NCI-H2107 treated with DMSO at 0.1 percent for 48 hours (cell line): Measurements from ENCODE around the gene CCDC85C.
A peak's percentile ranks its signal among the peaks of the same experiment; 100 is the strongest.

ENCODE experiments used
- DNase-seq: peaks from one replicate; lab custom pipeline; 2025; ENCODE audit not compliant: unreplicated experiment; lab: John Stamatoyannopoulos, UW

CCDC85C gene

DNA sequence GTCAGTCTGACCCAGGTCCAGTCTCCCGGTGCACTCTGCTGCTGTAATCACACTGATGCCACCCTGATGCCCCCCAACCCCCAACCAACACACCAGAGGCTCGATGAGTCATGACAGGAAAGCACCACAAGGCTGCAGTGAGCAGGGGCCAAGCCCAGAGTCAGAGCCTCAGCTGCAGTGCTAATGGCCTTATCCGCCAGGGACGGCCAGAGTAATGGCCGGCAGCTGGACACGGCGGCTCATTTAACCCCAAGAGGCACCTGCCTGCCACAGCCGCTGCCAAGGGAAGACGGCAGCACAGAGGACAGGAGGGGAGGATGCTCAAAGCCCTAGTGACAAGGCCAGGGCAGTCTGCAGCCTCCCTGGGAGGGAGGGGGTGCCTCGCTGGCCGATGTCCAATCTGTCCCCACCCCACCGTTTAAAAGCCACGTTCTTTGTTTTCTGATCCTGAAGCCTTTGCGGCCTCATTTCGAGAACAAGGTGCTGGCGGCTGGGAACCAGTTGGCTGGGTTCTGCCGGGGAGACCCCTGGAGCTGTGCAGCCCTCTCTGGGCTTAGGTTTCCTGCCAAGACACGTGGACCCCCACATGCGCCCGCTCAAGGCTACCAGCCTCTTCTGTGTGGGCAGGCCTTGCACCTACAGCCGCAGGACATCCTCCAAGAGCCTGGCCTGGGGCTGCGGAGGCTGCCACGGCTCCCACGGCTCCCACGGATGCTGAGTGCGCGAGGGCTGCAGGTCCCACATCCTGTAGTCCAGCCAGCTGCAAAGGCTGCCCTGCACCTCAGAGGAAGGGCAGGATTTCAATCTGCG is 13.1 kb downstream of the CCDC85C start:
- DNase-seq: no peak

- no peak for DNase-seq
Measured at GRCh38 chr14:99589651-99590530, 14.1 kb downstream of the CCDC85C start.

DNA sequence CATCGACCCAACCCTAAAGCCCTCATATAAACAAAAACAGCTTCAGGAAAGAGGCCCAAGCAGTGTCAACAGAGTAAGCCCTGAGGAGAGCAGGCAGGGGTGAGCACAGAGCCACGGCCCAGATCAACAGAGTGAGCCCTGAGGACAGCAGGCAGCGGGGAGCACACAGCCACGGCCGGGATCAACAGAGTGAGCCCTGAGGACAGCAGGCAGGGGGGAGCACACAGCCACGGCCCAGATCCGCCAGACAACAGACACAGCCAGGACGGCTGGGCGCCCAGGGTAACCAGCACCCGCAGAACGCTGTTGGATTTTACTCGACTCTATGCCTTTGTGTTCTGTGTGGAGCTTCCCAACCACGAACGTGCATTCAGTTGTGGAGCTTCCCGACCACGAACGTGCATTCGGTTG is 15.0 kb downstream of the CCDC85C start:
- no peak for DNase-seq

GRCh38 chr14:99587460-99588278 is 16.3 kb downstream of the CCDC85C start:
- no peak for DNase-seq

DNA sequence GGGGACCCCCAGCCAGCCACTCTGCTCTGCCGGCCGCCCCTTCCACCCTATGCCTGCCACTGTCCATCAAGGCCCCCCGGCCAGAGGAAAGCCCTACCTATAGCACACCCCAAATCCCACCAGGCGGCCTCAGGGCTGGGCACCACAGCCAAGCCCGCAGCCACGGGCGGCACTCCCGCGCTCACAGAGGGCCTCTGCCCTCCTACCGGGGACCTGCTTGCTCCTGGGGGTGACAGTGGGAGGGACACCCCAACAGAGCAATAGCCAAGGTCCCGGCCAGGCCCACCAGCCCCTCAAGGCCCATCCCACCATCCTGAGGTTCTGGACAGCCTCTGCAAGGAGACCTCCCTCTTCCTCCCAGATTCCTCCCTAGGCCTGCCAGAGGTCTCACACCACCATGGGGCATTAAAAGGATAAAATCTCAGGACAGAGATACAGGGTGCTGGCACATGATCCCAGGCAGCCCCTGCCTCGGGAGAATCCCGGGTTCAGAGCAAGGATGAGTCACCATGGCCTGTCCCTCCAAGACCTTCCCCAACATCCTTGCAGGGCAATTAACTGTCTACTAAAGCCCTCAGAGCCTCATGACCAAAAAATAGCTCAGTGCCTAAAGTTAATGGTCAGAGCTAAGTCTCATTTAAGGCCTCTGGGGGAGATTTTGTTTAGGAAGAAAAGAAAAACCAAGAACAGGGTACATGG is 17.1 kb downstream of the CCDC85C start:
- DNase-seq: no peak

DNA sequence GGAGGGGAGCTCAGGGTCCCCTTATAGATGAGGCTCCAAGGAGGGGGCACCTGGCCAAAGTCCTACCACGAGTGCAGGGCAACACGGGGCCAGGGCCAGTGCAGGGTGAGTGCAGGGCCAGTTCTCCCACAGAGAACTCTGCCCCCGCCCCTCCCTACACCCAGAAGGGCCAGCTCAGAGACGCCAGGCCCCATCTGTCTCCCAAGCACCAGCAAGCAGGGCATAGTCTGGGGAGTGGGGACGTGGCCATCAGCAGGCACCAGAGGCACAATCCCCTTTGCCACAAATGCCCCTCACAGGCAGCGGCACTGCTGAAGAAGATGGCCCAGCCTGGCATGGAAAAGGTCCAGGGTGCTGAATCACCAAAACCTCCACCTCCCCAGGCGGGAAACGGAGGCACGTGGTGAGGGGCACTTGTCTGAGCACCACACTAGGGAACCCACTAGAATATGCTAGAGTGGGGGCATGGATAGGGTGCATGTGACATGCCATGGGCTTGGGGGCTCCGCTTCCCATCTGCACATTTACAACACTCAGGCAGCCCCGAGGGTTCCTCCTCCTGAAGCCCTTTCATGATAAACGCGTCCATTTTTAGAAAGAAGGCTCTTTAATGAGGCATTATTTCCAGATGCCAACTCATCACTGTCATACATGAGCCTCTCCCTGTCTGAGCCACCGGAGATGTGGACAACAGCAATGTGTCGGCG is 17.8 kb downstream of the CCDC85C start:
- DNase-seq: no peak

DNA sequence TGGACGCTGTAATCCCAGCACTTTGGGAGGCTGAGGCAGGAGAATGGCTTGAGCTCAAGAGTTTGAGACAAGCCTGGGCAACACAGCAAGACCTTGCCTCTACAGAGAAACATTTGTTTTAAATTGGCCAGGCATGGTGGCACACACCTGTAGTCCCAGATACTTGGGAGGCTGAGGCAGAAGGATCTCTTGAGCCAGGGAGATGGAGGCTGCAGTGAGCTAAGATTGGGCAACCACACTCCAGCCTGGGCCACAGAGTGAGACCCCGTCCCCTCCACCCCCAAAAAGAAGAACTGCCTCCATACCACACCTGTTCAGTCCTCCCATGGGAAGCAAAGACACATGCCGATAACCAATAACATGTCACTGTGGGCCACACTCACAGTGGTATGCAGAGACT is 19.2 kb downstream of the CCDC85C start:
- no peak for DNase-seq

DNA sequence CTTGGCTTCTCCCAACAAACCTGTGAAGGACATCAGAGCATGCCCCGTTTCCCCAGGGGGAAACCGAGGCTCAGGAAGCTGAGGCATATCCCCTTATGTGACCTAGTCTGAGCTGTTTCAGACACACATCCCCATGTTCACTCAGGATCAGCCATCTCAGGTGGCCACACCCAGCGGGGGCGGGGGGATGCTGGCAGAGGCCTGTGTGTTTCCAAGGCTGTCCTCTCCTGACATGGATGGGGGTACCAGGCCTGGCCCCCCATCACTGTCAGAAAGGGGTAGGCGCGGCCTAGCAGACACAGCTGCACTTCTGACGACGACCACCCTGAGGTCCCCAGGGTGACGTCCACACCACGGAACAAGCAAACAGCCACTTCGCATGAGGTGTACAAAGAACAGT is 22.1 kb downstream of the CCDC85C start:
- DNase-seq: no peak

GRCh38 chr14:99581374-99581773 is 22.6 kb downstream of the CCDC85C start:
- DNase-seq: no peak

DNA sequence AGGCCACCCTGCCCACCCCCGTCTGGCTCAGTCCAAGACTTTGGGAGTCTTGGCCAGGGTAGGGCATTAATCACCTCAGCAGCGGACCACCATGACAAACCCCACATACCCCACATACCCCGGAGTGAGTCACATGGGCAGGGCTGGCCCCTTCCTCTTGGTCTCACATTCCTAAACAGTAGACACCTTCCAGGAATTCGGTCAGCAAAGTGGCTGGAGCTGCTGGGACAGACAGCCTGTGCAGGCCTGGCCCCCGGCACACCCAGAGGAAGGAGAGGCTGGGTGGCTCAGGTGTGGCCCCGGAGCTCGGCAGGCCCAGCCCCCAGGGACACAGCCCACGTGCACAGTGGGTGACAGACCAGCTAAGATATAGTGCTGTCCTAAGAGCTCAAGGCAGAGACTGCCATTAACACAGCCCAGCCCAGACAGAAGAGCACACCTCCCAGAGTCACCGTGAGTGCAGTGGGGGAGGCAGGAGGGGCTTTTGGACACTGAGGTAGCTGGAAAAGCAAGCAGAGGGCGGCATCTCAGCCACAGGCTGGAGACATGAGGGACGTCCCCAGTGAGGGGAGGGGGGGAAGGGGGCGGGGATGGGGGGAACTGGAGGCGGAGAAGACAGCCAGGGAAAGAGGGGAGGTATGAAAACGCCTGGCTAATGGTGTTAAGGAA is 24.0 kb downstream of the CCDC85C start:
- no peak for DNase-seq

DNA sequence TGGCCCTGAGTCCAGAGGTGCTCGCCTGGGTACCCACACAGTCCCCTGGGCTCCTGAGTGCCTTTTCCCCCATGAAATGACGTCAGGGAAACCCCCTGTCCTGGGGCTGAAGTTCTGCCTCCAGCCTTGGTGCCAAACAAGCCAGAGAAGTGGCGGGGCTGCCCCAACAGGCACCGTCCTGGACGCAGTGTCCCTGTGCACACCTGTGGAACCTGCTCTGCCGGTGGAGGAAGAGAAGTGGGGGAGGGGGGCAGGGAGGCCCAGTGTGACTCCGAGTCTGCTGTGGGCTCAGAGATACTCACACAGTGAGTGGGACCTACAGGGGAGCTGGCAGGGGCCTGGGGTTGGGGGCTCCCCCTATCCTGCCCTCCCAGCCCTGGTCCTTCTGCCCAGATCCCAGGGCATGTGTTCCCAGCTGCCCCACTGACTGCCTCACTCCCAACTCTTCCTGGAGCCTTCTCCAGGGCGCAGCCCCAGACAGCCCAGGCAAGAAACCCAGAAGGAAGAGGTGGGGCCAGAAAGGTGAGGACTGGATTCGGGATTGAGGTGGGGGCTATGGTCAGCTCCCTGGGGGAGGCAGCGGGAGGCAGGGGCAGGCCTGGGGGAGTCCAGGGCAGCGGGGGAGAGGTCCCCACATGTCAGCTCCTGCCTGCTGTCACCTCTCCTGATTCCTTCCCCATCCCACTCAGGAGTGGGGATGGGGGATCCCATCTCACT is 24.7 kb downstream of the CCDC85C start:
- no peak for DNase-seq

- DNase-seq: no peak
Measured at GRCh38 chr14:99578541-99579101, 25.4 kb downstream of the CCDC85C start.

DNA sequence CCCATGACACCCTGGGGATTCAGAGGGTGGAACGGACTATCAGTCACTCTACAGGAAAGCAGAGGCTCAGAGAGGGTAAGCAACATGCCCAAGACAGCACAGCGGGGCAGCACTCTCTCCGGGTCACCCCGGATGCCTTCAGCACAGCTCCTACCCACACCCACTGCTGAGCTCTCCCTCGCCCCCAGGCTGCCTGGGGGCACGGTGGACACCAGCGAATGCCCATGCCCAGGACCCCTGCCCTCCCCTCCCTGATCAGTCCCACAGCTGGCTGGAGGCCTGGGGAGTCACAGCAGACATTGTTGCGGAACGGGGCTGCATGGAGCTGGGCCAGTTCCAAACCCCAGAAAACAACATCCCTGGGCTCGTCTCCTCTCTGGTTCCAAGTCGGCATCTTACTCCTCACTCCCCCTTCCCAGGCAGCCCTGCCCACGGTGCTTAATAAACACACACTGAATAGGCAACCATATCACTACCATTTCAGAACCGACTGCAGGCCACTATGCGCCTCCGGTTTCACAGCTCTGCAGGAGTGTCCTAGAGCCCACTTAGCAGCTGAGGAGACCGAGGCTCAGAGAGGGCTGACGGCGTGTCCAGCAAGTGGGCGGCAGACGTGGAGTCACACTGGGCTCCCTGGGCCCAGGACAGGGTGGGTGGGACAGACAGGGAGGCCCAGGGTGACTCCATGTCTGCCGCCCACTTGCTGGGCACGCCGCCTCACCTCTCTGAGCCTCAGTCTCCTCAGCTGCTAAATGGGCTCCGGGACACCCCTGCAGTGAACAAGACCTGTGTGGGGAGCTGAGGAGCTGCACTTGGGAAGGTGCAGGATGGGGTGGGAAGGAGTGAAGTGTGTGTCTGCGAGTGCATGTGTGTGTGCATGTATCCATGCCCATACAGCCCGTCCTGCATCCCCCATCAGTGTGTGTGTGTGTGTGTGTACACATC is 27.0 kb downstream of the CCDC85C start:
- no peak for DNase-seq

DNA sequence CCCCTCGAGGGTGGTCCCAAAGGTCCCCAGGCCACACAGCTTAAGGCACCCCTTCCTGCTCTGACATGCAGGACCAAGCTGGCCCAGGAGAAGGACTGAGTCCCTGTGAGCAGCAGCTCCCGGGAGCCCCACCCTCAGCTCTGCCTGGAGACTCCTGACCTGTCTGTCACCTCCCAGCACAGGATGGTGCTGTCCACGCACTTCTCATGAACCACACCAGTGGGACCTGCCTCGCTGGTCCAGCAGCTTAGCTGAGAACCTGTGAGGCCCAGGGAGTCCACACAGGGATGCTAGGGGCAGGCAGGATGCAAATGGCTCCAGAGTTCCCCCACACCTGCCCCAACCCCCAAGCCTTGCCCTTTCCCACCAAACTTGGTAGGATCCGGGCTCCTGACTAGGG is 27.7 kb downstream of the CCDC85C start:
- DNase-seq: no peak

- DNase-seq: peak; percentile 31
Measured at GRCh38 chr14:99575043-99576023, 28.7 kb downstream of the CCDC85C start.
